HS-5 (cell line): Measurements from ENCODE around the gene DUSP6.
"Not testable (repeated sequence)": the region's sequence is repeated elsewhere in the genome, so short reads cannot be mapped to it uniquely, and the experiment has no call there.

Experiments used
- DNase-seq: peaks from one replicate; pipeline ENCODE4 v3.0.0-alpha.2; 2012; ENCODE audit warnings: low read depth

The DUSP6 gene

DNA sequence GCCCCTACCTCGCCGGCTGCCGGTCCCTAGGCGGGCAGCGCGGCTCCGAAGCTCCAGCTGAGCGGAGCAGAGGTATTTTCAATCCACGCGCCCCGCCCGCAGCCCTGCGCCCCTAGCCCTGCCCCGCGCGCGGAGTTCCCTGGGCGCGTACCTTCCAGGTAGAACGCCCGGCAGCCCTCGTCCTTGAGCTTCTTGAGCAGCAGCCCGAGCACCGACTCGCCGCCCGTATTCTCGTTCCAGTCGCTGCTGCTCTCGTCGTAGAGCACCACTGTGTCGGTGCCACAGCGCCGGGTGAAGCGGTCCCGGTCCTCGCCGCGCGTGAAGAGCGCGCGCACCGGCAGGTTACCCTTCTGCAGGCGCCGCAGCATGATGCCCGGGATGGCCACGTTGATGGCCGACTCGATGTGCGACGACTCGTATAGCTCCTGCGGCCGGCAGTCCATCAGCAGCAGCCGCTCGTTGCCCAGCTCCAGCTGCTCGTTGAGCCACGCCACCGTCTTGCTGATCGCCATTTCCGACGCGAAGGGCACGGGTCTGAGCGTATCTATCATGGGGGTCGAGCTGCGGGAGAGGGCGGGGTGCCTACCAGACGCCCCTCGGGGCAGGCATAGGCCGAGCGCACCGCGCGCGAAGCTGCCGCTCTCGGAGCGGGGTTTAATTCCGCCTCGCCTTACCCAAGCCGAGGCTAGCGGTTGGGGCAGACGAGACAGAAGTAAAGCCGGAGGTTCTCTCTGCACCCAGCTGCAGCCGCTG, 636 bp downstream of the DUSP6 start:
- DNase-seq, result no peak

DNA sequence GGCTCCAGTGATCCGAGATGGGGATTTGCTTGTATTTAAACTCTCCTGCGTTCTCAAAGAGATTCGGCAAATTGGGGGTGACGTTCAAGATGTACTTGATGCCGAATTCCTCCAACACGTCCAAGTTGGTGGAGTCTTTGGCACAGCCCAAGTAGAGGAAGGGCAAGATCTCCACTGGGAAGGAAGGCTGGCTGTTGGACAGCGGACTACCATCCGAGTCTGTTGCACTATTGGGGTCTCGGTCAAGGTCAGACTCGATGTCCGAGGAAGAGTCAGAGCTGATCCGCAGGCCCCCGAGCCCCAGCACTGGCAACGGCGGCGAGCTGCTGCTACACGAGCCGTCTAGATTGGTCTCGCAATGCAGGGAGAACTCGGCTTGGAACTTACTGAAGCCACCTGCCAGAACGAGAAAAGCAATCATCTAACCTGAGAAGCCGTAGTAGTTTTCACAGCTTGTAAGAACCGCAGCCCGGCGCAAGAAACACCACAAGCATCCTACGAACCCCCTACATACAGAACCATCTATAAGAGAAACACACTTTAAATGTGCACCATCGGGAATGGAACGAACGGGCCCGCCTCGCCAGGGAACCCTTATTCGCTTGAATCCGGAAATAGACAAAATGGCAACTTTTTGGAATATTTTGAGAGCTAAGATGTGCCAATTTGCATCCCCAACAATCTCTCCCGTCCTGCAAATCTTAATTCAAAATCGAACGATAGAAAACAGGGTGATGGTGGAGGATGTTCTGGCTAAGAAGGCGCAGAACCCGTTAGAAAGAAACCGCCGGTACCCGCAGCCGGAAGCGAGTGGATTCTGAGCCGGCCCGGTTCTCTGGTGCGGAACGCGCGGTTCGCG, 1.4 kb downstream of the DUSP6 start:
- no peak for DNase-seq

DNA sequence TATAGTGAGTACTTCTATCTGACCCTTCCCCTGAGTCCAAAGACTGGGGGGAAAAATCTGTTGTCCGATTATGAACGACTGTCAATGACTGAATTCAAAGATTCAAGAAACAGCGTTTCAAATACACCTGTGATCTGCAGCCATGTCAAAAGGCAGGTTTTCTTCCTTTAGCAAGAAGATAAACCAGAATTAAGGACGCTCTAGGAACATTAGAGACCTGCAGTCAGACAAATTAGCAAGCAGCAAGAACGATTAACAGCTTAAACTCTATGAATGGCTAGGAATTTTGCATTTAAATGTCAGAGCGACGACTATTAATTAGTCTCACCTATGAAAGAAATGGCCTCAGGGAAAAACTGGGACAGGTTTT, 2.1 kb downstream of the DUSP6 start:
- DNase-seq, result no peak

DNA sequence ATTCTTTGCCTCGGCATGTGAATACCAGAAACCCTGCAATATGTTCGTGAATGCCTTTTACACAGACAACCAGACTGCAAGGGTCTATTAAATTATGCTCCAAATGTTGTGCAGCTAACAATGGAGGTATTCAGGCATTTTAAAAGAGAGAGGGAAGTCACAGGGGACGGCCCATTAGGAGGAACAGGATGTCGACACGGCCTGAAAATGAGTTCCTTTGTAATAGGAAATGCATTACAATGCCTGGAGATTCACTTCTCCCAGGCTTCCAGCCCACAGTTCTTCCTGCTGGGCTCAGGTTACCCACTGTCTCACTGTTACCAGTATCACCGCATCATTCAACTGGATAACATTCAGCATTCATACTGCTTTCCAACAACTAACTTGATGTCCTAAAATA, 2.5 kb downstream of the DUSP6 start:
- DNase-seq, result peak; percentile 43

DNA sequence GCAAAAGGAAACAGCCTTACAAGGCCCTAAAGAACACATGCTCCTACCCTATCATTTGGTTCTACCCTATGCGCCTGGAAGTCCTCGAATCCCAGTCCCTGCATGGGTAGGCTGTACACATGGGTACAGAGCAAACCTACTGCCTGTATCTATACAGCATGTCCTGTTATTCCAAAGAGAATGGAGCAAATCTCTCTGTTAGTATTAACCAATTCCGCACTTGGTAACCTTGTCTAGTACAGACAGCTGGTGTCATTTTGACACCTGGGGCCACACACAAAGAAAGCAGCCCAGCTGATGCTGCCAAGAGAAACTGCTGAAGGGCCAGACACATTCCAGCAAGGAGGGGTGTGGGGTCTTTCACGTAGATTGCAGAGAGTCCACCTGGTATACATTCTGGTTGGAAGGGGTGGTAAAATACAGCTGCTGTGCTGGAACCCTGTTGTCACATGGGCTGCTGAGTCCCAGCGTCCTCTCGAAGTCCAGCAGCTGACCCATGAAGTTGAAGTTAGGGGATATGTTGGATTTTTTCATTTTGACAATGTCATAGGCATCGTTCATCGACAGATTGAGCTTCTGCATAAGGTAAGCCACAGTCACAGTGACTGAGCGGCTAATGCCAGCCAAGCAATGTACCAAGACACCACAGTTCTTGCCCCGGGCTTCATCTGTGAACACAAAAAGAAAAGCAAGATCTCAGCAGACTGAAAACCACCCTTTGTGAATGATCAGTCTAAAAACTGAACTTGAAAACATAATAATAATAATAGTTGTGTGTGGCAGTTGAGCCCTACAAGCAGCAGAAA, 3.2 kb downstream of the DUSP6 start:
- DNase-seq, result no peak

DNA sequence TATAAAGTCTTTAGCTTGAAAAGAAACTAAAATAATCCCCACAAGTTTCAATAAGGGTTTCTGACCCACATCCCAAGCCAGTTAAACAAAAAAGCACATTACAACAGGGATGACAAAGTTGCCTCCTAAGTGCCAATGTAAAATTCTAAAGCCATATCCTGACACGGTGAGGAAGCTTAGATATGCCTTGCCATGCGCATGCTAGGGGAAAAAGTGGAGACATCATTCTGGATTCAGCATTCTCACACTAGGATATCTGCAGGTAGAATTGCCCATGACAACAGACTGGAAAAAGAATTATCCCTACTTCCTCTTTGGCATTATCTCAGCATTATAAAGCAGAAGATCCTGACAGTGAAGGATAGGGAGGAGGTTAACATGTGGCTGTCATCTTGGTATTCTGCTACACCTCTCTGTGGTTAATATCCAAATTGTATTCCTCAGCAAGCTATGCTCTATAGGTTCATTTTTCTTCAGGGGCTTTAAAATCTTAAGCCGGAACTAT, 4.9 kb downstream of the DUSP6 start:
- DNase-seq, result no peak

DNA sequence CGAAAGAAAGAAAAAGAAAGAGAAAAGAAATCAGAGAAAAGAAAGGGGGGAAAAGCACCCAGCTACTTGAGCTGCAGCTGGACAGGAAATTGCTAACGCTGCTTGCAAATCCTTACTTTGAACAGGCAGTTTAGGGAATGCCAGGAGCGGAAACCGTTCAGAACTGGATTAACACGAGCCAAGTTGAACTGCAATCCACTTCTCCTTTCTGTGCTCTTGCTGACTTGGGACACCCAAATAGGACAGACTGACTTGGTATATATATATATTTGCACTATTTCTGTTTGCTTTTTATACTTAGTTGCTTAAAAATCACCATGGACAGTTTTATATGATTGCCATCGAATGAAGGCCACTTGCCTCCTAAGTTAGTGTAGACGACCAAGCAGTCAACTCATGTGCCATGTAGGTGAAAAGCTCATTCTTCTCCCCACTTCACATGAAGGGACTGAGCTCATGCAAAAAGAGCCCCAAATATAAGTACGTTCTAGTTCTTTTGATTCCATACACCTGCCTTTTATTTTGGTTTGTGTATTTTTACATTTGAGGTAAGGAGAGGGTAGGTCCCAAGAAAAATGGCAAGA, 5.5 kb downstream of the DUSP6 start:
- DNase-seq, result no peak

DNA sequence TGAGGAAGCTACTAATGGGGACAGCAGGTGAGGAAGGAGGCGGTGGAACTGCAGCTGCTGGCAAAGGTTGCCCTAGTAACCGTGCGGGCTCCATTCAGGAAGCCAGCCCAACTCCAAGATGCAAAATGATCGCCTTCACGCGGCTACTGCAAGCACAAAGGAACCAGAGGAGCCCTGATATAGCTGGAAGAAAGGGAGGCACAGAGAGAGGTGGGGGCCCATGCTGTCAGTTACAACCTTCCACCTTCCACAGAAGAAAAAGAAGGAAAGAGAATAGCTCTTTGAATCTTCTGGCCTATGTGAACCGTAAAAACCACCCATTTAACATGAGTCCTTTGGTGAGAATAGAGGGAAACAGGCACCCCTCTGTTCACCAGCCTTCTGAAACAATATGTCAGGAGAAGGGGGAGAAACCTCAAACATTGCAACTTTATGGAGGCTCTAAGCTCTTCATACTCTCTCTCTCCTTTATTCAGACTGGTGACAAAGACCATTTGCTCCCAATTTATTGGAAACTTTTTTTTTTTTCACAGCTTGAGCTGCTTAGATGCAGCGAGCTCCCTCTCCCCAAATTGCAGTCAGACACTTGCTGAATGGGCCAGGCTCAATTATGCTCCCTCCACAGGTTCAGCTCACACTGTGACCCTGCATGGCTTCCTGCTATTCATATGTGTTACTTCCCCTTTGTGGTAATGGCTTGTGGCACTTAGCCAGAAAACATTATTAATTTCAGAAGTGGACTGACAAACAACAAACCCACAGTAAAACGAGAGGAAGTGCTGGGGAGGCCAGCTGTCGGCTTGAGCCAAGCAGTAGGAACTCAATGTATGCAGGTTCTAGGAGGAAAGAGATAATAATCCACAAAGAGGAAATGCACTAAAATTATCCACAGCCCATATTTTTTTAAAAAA, 6.2 kb downstream of the DUSP6 start:
- peak; percentile 39 for DNase-seq

DNA sequence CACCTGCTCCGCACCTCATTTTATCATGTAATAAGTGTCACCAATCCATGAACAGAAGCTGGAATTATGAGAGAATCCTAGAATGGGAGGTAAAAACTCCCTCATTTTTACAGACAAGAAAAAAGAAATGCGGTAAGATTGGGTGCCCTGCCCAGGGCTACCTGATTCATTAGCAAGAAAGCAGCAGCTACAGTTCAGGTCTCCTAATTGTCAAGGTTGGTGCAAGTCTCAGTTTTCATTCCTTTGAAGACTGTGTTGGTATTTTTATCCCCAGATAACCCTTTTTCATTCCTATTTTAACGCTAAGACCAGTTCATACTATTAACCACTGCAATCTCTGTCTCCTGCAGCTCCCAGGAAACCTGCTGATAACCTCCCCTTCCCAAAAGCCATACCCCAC, 6.9 kb downstream of the DUSP6 start:
- DNase-seq, result no peak

DNA sequence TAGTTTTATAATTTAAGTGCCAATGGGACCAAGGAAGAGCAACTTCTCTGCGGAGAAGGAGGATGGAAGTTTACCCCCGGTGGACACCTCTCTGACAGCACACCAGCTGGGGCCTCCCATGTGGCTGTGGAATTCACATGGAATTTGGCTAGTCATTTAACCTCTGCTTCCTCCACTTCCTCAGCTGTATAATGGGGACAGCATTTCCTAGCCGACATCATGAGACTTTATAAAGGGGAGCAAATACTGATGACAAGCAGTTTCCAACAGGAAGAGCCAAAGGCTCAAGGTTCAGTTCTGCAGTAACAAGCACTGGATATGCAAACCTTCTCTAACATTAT, 7.5 kb downstream of the DUSP6 start:
- DNase-seq, result no peak

DNA sequence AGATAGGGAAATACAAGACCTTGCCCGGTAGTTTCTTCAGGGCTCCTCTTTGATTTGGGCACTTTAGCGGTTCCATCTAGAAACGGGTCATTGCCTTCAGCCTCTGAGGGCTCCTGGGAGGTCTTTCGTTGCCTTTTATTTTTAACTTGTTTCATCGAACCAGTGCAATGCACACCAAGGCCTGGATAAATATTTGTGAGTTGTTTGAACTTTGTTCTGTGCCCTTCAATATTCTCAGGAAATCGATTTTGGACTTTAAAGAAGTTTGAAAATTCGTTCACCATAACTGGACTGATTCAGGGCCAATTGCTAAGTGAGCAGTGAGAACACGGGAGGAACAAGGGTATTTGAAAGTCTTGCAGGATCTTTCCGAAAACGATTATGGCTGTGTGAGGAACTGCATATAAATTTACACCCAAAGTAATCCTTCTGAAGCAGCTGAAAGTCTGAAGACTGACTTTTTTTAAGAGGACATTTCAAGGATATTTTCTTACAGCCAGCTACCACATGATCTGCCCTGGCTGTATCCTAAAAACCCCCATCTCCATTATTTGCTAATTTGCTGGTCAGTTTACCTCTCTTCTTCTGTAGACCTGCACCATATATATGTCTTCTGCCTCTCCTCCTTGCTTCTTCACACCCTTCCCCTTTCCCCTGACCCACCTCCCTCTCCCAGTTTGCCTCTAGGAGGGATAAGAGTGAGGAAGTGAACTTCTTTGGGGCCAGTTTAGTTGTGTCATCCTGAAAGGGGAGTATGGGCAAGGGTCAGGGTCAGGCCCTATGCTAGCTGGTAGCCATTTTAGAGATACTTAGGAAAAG, 8.0 kb downstream of the DUSP6 start:
- DNase-seq, result no peak

DNA sequence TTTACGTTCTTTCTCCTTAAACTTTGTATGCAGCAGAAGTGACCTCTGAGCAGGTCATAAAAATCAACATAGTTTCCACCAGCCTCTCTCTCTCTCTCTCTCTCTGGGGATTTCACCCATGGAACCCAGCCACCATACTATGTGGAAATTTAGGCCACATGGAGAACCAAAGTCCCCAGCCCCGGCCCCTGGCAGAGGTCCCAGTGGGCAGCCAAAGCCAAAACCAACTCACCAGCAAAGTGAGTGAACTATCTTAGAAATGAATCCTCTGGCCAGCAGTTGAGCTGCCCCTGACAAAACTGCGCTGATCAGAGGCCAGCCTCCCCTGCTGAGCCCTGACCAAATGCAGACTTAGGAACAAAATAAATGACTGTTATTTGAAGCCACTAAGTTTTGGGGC, 9.2 kb downstream of the DUSP6 start:
- no peak for DNase-seq

DNA sequence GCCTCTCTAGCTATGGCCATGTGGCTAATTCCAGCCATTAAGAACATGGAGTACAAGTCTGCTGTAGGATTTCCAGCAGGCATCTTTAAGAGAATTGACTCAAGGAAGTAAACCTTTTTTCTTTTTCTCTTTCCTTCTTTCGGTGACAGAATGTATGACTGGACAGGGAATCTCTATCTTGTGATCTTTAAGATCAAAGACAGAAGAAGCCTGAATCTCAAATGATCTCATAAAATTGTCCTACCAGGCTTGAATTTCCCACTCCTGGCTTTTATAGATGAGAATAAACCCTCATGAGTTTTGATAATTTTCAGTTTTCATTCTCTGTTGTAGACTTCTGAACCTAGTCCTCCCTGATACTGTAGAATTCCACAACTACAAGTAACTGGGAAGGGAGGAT, 11.4 kb downstream of the DUSP6 start:
- no peak for DNase-seq

DNA sequence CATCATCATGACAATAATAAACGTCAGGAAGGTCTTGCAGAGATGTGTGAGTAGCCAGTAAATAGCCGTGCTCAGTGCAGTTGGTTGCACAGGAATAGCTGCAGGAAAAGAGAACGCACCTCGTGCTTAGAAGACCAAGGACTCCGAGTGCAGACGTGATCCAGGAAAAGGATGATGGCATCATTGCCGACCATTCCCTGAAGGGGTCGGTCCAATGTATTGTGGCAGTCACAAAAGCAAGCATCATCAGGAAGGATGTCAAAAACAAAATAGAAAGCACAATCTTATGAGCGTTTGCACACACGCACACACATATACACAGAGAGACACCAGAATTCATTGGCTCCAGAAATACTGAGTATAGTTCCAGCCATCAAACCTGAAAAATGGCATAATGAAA, 12.8 kb downstream of the DUSP6 start:
- DNase-seq, result no peak

DNA sequence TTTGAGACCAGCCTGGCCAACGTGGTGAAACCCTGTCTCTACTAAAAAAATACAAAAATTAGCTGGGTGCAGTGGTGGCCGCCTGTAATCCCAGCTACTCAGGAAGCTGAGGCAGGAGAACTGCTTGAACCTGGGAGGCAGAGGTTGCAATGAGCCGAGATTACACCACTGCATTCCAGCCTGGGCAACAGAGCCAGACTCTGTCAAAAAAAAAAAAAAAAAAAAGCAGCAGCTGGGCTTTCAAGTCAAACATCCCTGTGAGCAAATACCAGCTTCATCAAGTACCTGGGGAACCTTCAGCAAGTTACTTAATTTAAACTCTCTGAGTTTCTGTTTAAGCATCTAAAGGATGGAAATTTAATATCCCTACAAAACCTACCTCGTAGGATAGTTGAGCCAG, 15.2 kb downstream of the DUSP6 start:
- not testable (repeated sequence) for DNase-seq

DNA sequence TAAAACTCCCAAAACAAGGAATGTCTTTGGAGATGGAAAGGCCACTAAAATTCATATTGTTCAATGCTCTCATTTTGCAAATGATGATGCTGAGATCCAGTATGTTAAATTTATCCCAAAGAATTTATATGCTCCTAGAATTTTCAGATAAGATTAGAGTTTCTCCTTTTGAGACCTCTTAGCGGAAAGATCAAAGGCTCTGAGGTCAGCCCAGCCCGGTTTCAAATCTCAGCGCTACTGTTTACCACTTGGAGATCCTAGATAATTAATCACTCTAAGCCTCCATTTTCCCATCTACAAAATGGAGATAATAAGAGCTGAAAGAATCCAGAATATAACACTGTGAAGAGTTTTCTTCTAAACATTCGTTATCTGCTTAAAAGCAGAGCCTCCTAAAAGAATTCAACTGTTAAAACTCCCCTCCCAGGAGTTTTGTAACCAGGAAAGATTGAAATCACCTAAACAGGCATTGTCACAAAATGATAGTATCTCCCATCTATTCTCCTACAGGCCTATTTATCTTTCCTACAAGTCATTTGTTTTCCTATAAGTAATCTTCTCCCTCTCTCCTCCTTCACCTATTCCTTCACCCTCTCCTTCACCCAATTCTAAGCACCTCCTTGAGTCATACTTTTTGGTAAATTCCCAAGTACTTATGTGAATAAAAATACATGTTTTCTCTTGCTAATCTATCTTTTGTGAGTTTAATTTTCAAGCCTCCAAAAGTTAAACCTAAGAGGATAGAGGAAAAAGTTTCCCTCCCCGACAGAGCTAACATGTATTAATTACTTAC, 16.7 kb downstream of the DUSP6 start:
- DNase-seq, result no peak

DNA sequence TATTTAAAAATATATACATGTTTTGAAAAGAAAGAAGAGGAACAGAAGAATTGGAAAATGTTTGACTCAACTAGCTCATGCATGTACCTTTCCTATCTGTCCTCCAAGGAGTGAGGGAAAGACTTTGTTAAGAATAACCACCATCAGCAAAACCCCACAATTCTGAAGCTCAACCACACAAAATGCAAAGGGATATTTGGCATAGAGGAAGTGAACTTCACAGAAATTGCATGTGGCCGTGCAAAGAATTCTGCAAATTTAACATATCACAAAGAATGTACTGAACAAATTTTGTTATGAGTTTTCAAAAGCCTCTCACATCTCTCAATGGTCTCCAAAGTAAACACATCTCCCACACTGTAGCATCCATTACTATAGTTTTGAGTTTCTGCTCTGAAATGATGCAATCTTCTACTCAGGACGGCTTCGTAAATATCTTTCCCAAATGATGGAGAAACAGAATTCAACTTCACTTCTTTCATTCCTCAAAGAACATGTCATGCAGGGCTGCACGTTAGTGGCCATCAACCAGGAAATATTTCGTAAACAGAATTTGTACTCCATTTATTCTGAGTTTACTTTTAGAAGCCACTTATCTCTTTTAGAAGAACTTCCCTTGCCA, 17.6 kb downstream of the DUSP6 start:
- no peak for DNase-seq

DNA sequence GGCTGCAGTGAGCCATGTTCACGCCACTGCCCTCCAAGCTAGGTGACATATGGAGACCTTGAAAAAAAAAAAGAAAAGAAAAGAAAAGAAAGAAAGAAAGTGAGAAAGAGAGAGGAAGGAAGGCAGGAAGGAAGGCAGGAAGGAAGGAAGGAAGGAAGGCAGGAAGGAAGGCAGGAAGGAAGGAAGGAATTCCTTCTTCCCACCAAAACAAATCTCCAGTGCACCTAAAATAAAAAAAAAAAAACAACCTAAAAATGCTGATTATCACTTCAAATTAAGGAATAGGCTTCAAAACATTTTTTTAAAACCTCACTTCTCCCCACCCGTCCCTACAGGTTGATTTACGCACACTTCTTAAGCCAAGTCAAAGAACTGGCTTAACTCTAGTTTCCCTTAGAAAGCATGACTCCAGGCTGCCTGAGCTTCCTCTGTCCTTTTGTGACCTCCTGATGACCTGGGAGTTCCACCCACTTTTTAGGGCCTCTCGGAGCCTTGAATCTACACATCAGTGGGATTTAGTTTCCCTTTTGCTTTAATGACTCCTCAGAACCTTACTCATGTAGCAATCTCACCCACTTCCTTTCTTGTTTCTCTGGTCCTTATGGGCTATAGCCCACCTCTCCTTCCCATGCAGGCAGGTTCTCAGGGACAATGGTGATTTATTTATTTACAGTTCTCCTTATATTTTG, 18.6 kb downstream of the DUSP6 start:
- no peak for DNase-seq
